Measurements from ENCODE around the gene IFI35.
A peak's percentile ranks its signal among the peaks of the same experiment; 100 is the strongest.
"Not testable (repeated sequence)": the region's sequence is repeated elsewhere in the genome, so short reads cannot be mapped to it uniquely, and the experiment has no call there.

The IFI35 gene

DNA sequence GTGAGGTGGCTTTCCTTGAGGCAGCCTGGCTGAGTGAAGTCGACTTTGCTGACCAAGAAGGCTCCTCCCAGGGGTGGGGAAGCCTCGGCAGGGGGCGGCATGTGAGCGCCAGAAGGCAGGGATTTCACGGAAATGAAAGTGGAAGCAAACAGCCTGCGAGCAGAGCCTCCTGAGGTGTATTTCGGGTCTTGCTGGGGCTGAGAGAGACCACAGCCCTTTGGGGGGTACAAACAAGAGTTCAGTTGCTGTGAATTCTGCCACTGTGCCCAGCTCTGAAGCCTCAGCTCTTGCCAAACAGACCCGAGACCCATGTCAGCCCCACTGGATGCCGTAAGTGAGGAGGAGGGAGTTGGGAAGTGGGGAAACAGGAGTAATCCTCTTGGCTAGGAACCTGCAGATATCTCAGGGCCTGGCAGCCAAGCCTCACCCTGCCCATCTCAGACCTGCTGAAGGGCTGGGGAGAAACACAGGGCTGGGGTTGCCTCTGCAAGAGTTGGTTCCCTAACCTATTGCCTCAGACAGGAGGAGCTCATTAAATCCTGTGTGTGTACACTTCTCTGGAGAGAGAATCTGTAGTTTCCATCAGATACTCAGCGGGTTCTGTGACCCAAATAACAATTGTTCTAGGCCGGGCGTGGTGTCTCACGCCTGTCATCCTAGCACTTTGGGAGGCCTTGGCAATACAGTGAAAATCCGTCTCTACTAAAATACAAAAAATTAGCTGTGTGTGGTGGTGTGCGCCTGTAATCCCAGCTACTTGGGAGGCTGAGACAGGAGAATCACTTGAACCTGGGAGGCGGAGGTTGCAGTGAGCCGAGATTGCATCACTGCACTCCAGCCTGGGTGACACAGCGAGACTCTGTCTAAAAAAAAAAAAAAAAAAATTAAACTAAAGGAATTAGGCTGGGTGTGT, at the start of gene IFI35:
IFI35 (plus strand) TSS at position 146 of the 913 bp plus-strand sequence; CDS start at position 310, 164 bp downstream.
- H3K27me3 Mint-ChIP-seq (ENCODE audit: low read depth) = no peaks in the 10 kb centered on the region
- H3K4me3 Mint-ChIP-seq = peak within 1 kb of the TSS; percentile 82 to 94 (median 92)
- peaks cover 25% of the 10 kb centered on the region for H3K36me3 Mint-ChIP-seq (ENCODE audit: low read depth)
- H3K9me3 Mint-ChIP-seq = no peaks in the 10 kb centered on the region
- peak within 1 kb of the TSS; percentile 90 to 98 (median 96) for H3K27ac Mint-ChIP-seq
- TF ChIP-seq, protein P1, sequence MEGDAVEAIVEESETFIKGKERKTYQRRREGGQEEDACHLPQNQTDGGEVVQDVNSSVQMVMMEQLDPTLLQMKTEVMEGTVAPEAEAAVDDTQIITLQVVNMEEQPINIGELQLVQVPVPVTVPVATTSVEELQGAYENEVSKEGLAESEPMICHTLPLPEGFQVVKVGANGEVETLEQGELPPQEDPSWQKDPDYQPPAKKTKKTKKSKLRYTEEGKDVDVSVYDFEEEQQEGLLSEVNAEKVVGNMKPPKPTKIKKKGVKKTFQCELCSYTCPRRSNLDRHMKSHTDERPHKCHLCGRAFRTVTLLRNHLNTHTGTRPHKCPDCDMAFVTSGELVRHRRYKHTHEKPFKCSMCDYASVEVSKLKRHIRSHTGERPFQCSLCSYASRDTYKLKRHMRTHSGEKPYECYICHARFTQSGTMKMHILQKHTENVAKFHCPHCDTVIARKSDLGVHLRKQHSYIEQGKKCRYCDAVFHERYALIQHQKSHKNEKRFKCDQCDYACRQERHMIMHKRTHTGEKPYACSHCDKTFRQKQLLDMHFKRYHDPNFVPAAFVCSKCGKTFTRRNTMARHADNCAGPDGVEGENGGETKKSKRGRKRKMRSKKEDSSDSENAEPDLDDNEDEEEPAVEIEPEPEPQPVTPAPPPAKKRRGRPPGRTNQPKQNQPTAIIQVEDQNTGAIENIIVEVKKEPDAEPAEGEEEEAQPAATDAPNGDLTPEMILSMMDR (IDR thresholded peaks at IDR 0.05; ENCODE audit: unreplicated experiment in 3 of 3) = peak in 1 of 3 experiments; percentile 28
- peaks cover 6% of the 10 kb centered on the region for H3K4me1 Mint-ChIP-seq

DNA sequence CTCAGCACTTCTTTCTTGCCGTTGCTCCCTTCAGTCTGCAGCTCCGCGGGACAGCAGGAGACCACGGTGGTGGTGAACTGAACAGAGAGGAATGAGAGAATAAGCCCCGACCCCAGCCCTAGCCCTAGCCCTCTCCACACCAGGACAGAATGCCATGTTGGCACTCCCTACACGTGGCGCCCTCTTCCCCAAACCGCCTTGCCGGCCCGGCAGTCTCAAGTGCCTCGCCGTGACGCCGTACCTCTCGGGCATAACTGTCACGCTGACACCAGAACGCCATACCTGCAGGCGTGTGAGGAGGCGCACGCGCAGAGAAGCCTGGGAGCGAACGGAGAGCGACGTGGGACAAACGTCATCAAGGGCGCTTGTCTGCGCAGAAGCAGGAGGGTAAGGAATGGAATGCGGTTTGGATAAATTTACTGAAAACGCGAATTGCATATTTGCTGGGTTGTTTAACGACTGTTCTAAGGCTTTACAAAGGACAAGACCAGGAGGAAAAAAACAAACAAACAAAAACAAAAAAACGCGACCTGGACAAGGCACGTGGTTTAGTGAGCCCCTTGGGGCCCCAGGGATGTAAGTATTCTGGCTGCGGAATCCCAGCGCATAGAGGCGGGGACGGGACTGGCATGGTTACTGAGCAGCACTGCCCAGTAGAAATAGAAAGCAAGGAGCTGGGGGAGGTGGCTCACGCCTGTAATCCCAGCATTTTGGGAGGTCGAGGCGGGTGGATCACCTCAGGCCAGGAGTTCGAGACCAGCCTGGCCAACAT, 42.2 kb upstream of the IFI35 start, which contains the start of gene AARSD1:
AARSD1 (minus strand) TSS at position 294 of the 772 bp plus-strand sequence; CDS start at position 280, 14 bp downstream.
- peak within 1 kb of the TSS; percentile 89 to 95 (median 90) for H3K4me3 Mint-ChIP-seq
- H3K9me3 Mint-ChIP-seq = no peaks in the 10 kb centered on the region
- peaks cover 12% of the 10 kb centered on the region for H3K4me1 Mint-ChIP-seq
- no peaks in the 10 kb centered on the region for H3K27me3 Mint-ChIP-seq (ENCODE audit: low read depth)
- H3K27ac Mint-ChIP-seq = peak within 1 kb of the TSS; percentile 93 to 99 (median 96)
- TF ChIP-seq, protein P1 (IDR thresholded peaks at IDR 0.05; ENCODE audit: unreplicated experiment in 3 of 3) = no peak
- peaks cover 22% of the 10 kb centered on the region for H3K36me3 Mint-ChIP-seq (ENCODE audit: low read depth)

DNA sequence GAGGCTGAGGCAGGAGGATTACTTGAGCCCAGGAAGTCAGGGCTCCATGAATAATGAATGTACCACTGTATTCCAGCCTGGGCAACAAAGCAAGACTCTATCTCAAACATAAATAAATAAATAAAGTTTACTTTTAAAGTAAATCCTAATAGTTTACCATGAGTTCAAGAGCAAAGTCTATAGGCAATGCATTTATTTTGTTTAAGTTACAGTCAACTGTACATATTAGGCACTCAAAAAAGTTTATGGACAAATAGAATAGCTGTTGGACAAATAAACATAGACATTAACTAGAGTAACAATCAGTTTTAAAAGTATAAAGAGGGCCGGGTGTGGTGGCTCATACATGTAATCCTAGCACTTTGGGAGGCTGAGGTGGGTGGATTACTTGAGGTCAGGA, 38.7 kb upstream of the IFI35 start:
- no peak overlapping the region for H3K4me3 Mint-ChIP-seq
- no peaks in the 10 kb centered on the region for H3K27me3 Mint-ChIP-seq (ENCODE audit: low read depth)
- H3K36me3 Mint-ChIP-seq (ENCODE audit: low read depth) = no peaks in the 10 kb centered on the region

DNA sequence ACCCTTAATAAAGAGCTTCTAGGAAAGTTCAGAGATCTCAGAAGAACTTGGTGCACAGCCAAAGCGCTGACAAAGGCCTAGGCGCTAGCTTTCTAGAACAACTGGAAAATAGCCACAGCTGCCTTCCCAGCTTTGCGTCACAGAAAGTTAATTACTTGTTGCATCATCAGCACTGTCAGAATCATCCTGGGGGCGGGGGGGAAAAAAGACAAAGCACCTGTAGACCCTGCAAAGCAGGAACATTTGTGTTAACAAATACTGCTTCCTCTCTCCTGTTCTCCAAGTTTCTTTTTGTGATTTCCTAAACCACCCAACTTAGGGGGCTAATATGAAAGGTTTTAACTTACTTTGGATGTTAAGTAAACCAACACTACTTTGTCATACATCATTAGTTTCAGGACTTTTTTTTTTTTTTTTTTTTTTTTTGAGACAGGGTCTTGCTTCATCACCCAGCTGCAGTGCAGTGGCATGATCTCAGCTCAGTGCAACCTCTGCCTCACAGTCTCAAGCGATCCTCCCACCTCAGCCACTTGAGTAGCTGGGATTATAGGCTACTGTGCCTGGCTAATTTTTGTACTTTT, 37.5 kb upstream of the IFI35 start:
- H3K27ac Mint-ChIP-seq = peak overlapping the region in 2 of 3 experiments; percentile 45 to 63
- no peaks in the 10 kb centered on the region for H3K27me3 Mint-ChIP-seq (ENCODE audit: low read depth)
- H3K4me3 Mint-ChIP-seq = no peak overlapping the region
- TF ChIP-seq, protein P1 (IDR thresholded peaks at IDR 0.05; ENCODE audit: unreplicated experiment in 3 of 3) = no peak
- peaks cover 5% of the 10 kb centered on the region for H3K4me1 Mint-ChIP-seq
- no peaks in the 10 kb centered on the region for H3K36me3 Mint-ChIP-seq (ENCODE audit: low read depth)
- H3K9me3 Mint-ChIP-seq = no peaks in the 10 kb centered on the region

More for the DNA sequence above, 38.7 kb upstream of the IFI35 start:
- peaks cover 12% of the 10 kb centered on the region for H3K4me1 Mint-ChIP-seq
- no peak overlapping the region for H3K27ac Mint-ChIP-seq
- TF ChIP-seq, protein P1 (IDR thresholded peaks at IDR 0.05; ENCODE audit: unreplicated experiment in 3 of 3) = no peak
- H3K9me3 Mint-ChIP-seq = no peaks in the 10 kb centered on the region

DNA sequence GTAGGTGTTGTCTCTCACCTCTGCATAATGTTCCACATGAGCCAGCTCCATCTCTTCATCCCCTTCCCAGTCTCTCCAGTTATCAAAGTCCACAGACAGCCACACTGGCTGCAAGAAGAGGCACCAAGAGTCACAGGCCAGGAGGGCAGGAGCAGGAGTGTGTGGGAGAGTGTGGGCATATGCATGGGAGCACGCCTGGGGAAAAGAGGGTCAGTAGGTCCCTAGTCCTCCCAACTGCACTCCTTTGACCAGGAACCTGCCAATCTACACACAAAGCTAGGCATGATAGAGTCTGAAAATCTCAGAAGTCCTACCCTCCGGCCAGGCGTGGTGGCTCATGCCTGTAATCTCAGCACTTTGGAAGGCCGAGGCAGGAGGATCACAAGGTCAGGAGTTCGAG, 35.0 kb upstream of the IFI35 start:
- Mint-ChIP-seq H3K27ac (no peak overlapping the region), H3K27me3 (ENCODE audit: low read depth) (no peaks in the 10 kb centered on the region), H3K4me3 (no peak overlapping the region), H3K36me3 (ENCODE audit: low read depth) (no peaks in the 10 kb centered on the region), H3K4me1 (no peaks in the 10 kb centered on the region), H3K9me3 (no peaks in the 10 kb centered on the region)
- TF ChIP-seq, protein P1 (IDR thresholded peaks at IDR 0.05; ENCODE audit: unreplicated experiment in 3 of 3) = no peak

DNA sequence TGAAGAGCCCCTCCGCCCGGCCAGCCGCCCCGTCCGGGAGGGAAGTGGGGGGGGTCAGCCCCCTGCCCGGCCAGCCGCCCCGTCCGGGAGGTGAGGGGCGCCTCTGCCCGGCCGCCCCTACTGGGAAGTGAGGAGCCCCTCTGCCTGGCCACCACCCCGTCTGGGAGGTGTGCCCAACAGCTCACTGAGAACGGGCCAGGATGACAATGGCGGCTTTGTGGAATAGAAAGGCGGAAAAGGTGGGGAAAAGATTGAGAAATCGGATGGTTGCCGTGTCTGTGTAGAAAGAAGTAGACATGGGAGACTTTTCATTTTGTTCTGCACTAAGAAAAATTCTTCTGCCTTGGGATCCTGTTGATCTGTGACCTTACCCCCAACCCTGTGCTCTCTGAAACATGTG, 33.3 kb upstream of the IFI35 start:
- H3K4me1 Mint-ChIP-seq; H3K27me3 Mint-ChIP-seq (ENCODE audit: low read depth); H3K27ac Mint-ChIP-seq; H3K4me3 Mint-ChIP-seq; H3K36me3 Mint-ChIP-seq (ENCODE audit: low read depth); H3K9me3 Mint-ChIP-seq: not testable (repeated sequence)

All from nephron (organoid).